ENCODE results near the gene OR8D2. TPM values are rescaled to one million over a fixed set of nuclear protein-coding genes. Genes with fewer than 3 reads are reported as not detected.

OR8D2 gene
- polyA plus RNA-seq, 1 donor from 2014 or later: not detected

- no peaks in the 10 kb centered on the region for H3K36me3 ChIP-seq (ENCODE audit: insufficient read depth, low read length)
- H3F3A ChIP-seq (ENCODE audit: insufficient read depth, low read length, poor library complexity, severe bottlenecking): no peaks in the 10 kb centered on the region
- H3K27ac ChIP-seq (ENCODE audit: low read length): no peak overlapping the region
- no peak overlapping the region for H3K9ac ChIP-seq (ENCODE audit: low read length)
- H3K9me2 ChIP-seq (ENCODE audit: insufficient read depth, low read length): no peaks in the 10 kb centered on the region
- no peak overlapping the region for H3K4me3 ChIP-seq (ENCODE audit: low read length)
- no peaks in the 10 kb centered on the region for H3K27me3 ChIP-seq (ENCODE audit: insufficient read depth, low read depth, low read length)
- H3K79me2 ChIP-seq (replicated peaks; ENCODE audit: insufficient read depth, low read length): no peaks in the 10 kb centered on the region
- H2AFZ ChIP-seq (ENCODE audit: low read depth, low read length): no peak overlapping the region
- H4K20me1 ChIP-seq (ENCODE audit: insufficient read depth): no peaks in the 10 kb centered on the region
- no peaks in the 10 kb centered on the region for H3K9me3 ChIP-seq (ENCODE audit: low read length)
- TF ChIP-seq RAD21 (conservative IDR thresholded peaks at IDR 0.05) (no peak), SMC3 (conservative IDR thresholded peaks at IDR 0.05; ENCODE audit: poor library complexity) (no peak), POLR2AphosphoS5 (IDR thresholded peaks at IDR 0.05) (no peak)
- H3K4me2 ChIP-seq (ENCODE audit: low read length): no peak overlapping the region
These were observed 11.9 kb upstream of the OR8D2 start for GRCh38 chr11:124331873-124332272.

- H3K4me3 ChIP-seq (ENCODE audit: low read length): no peak overlapping the region
- H3F3A ChIP-seq (ENCODE audit: insufficient read depth, low read length, poor library complexity, severe bottlenecking): no peaks in the 10 kb centered on the region
- no peaks in the 10 kb centered on the region for H3K36me3 ChIP-seq (ENCODE audit: insufficient read depth, low read length)
- no peaks in the 10 kb centered on the region for H3K79me2 ChIP-seq (replicated peaks; ENCODE audit: insufficient read depth, low read length)
- no peaks in the 10 kb centered on the region for H3K9me2 ChIP-seq (ENCODE audit: insufficient read depth, low read length)
- no peaks in the 10 kb centered on the region for H4K20me1 ChIP-seq (ENCODE audit: insufficient read depth)
- no peak overlapping the region for H3K4me2 ChIP-seq (ENCODE audit: low read length)
- H3K27ac ChIP-seq (ENCODE audit: low read length): no peak overlapping the region
- no peaks in the 10 kb centered on the region for H3K9me3 ChIP-seq (ENCODE audit: low read length)
- H2AFZ ChIP-seq (ENCODE audit: low read depth, low read length): no peak overlapping the region
- no peaks in the 10 kb centered on the region for H3K27me3 ChIP-seq (ENCODE audit: insufficient read depth, low read depth, low read length)
- TF ChIP-seq EZH2 (IDR thresholded peaks at IDR 0.05; ENCODE audit: borderline replicate concordance, insufficient read depth, low read length, poor library complexity, severe bottlenecking) (no peak), MXI1 (conservative IDR thresholded peaks at IDR 0.05; ENCODE audit: poor library complexity, severe bottlenecking) (no peak), REST (IDR thresholded peaks at IDR 0.05; ENCODE audit: borderline replicate concordance) (no peak), EP300 (conservative IDR thresholded peaks at IDR 0.05; ENCODE audit: poor library complexity, severe bottlenecking) (no peak), TAF1 (IDR thresholded peaks at IDR 0.05; ENCODE audit: low read depth) (no peak), RAD21 (conservative IDR thresholded peaks at IDR 0.05) (peak; percentile 65), SMC3 (conservative IDR thresholded peaks at IDR 0.05; ENCODE audit: poor library complexity) (peak; percentile 62)
- TF ChIP-seq, protein P1, sequence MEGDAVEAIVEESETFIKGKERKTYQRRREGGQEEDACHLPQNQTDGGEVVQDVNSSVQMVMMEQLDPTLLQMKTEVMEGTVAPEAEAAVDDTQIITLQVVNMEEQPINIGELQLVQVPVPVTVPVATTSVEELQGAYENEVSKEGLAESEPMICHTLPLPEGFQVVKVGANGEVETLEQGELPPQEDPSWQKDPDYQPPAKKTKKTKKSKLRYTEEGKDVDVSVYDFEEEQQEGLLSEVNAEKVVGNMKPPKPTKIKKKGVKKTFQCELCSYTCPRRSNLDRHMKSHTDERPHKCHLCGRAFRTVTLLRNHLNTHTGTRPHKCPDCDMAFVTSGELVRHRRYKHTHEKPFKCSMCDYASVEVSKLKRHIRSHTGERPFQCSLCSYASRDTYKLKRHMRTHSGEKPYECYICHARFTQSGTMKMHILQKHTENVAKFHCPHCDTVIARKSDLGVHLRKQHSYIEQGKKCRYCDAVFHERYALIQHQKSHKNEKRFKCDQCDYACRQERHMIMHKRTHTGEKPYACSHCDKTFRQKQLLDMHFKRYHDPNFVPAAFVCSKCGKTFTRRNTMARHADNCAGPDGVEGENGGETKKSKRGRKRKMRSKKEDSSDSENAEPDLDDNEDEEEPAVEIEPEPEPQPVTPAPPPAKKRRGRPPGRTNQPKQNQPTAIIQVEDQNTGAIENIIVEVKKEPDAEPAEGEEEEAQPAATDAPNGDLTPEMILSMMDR (IDR thresholded peaks at IDR 0.05; ENCODE audit: poor library complexity, severe bottlenecking): peak; percentile 47
- no peak overlapping the region for H3K9ac ChIP-seq (ENCODE audit: low read length)
These were observed 9.9 kb upstream of the OR8D2 start for GRCh38 chr11:124329787-124330478.
